Liver (tissue), 9 donors: Measurements from ENCODE around the gene PKD1. TPM values are rescaled to one million over a fixed set of nuclear protein-coding genes. Genes with fewer than 3 reads are reported as not detected.

Source experiments
- DNase-seq: peaks from one replicate; pipeline ENCODE4 v3.0.0-alpha.2; 2017; ENCODE audit warnings: low spot score
- H3K27ac ChIP-seq, 2 donors: one replicate each; pipeline ENCODE4 v1.7.0; 2013; ENCODE audit warnings: inconsistent platforms in 2 of 2, low read length in 2 of 2, control low read depth in 1 of 2, low read depth in 1 of 2, mild to moderate bottlenecking in 1 of 2
- H3K27me3 ChIP-seq, 4 donors: one replicate each; pipeline versions ENCODE4 v1.6.1 to v1.7.0; 2013; ENCODE audit warnings: low read length in 3 of 4, inconsistent platforms in 1 of 4, mild to moderate bottlenecking in 1 of 4, moderate library complexity in 1 of 4; ENCODE audit not compliant: control insufficient read depth in 4 of 4, insufficient read depth in 4 of 4
- H3K36me3 ChIP-seq, 4 donors: one replicate each; pipeline versions ENCODE4 v1.6.1 to v1.7.0; 2013; ENCODE audit warnings: low read length in 3 of 4, mild to moderate bottlenecking in 3 of 4, low read depth in 1 of 4, moderate library complexity in 1 of 4; ENCODE audit not compliant: control insufficient read depth in 4 of 4, insufficient read depth in 3 of 4
- H3K4me1 ChIP-seq, 4 donors: one replicate each; pipeline versions ENCODE4 v1.6.1 to v1.7.0; 2013; ENCODE audit warnings: low read length in 3 of 4, mild to moderate bottlenecking in 3 of 4, moderate library complexity in 1 of 4; ENCODE audit not compliant: control insufficient read depth in 4 of 4, insufficient read depth in 4 of 4
- H3K4me3 ChIP-seq, 3 donors: one replicate each; pipeline versions ENCODE4 v1.6.1 to v1.7.0; 2013; ENCODE audit warnings: low read length in 3 of 3, control low read depth in 1 of 3, low read depth in 1 of 3, mild to moderate bottlenecking in 1 of 3
- H3K9ac ChIP-seq, 2 donors: one replicate each; pipeline ENCODE4 v1.7.0; 2013; ENCODE audit warnings: low read length in 2 of 2, mild to moderate bottlenecking in 2 of 2, moderate library complexity in 2 of 2, control low read depth in 1 of 2, low read depth in 1 of 2
- H3K9me3 ChIP-seq, 4 donors: one replicate each; pipeline versions ENCODE4 v1.6.1 to v1.7.0; 2013; ENCODE audit warnings: low read length in 3 of 4; ENCODE audit not compliant: control insufficient read depth in 4 of 4
- CTCF ChIP-seq: fragments of 150-350 bp; IDR thresholded peaks from 2 replicates; pipeline ENCODE4 v1.5.1; 2017; ENCODE audit warnings: improper control_type of control experiment, low read depth, low read length; ENCODE audit not compliant: missing input control
- EGR1 ChIP-seq, 2 donors: IDR thresholded peaks; 2 replicates each; pipeline ENCODE4 v1.6.1; 2016 to 2018; ENCODE audit warnings: antibody characterized with exemption in 2 of 2, low read depth in 2 of 2
- FOXA1 ChIP-seq: IDR thresholded peaks from 2 replicates; pipeline ENCODE4 v1.6.1; 2016; ENCODE audit warnings: antibody characterized with exemption
- FOXA2 ChIP-seq: IDR thresholded peaks from 2 replicates; pipeline ENCODE4 v1.6.1; 2016; ENCODE audit warnings: antibody characterized with exemption
- HNF4A ChIP-seq, 2 donors: conservative IDR thresholded peaks; 2 replicates each; pipeline ENCODE4 v1.6.1; 2016; ENCODE audit warnings: antibody characterized with exemption in 2 of 2, mild to moderate bottlenecking in 2 of 2
- JUND ChIP-seq, 2 donors: IDR thresholded peaks; 2 replicates each; pipeline ENCODE4 v1.6.1; 2016; ENCODE audit warnings: antibody characterized with exemption in 2 of 2
- NR2F2 ChIP-seq: IDR thresholded peaks from 2 replicates; pipeline ENCODE4 v1.6.1; 2016; ENCODE audit warnings: antibody characterized with exemption
- RAD21 ChIP-seq, 2 donors: IDR thresholded peaks; 2 replicates each; pipeline ENCODE4 v1.6.1; 2016; ENCODE audit warnings: antibody characterized with exemption in 2 of 2, mild to moderate bottlenecking in 2 of 2
- RXRA ChIP-seq, 2 donors: IDR thresholded peaks; 2 replicates each; pipeline ENCODE4 v1.6.1; 2017 to 2018; ENCODE audit warnings: antibody characterized with exemption in 2 of 2, mild to moderate bottlenecking in 1 of 2
- SP1 ChIP-seq: IDR thresholded peaks from 2 replicates; pipeline ENCODE4 v1.6.1; 2018; ENCODE audit warnings: antibody characterized with exemption, mild to moderate bottlenecking
- TAF1 ChIP-seq: conservative IDR thresholded peaks from 2 replicates; pipeline ENCODE4 v1.6.1; 2016; ENCODE audit warnings: antibody characterized with exemption, mild to moderate bottlenecking
- YY1 ChIP-seq: IDR thresholded peaks from 2 replicates; pipeline ENCODE4 v1.6.1; 2016; ENCODE audit warnings: antibody characterized with exemption, mild to moderate bottlenecking
- ZBTB33 ChIP-seq: IDR thresholded peaks from 2 replicates; pipeline ENCODE4 v1.6.1; 2016; ENCODE audit warnings: antibody characterized with exemption
- WGBS: extraction: QIAGEN DNeasy Blood & Tissue Kit; methylation state at CpG from one replicate; pipeline ENCODE4 v1.1.7; 2013; 5-methylcytosine and 5-hydroxymethylcytosine counted together
- polyA plus RNA-seq, 2 donors: library from polyadenylated mRNA; stranded (reverse) in 1 of 2; unstranded in 1 of 2; fragments of 200-250 nt in 1 of 2; fragments of >200 nt in 1 of 2; fragmentation: Nextera tagmentation in 1 of 2; extraction: Ambion mirVana in 1 of 2; gene quantifications; one replicate each; pipeline versions ENCODE4 v1.2.1 to v1.2.3, GENCODE V29; 2013 to 2015
- total RNA-seq, 2 donors: library from RNA; depleted of rRNA; stranded (reverse); fragments of >200 nt; gene quantifications; one replicate each; pipeline ENCODE4 v1.2.3, GENCODE V29; 2014
- TF ChIP-seq, protein P1 (sequence below): IDR thresholded peaks from 2 replicates; pipeline ENCODE4 v1.6.1; 2016; ENCODE audit warnings: antibody characterized with exemption
- TF ChIP-seq, protein P2 (sequence below): IDR thresholded peaks from 2 replicates; pipeline ENCODE4 v1.6.1; 2016; ENCODE audit warnings: antibody characterized with exemption, mild to moderate bottlenecking
- TF ChIP-seq, protein P3 (sequence below): IDR thresholded peaks from 2 replicates; pipeline ENCODE4 v1.6.1; 2016; ENCODE audit warnings: antibody characterized with exemption
- donor health status: healthy.
- donor health status: healthy.
- donor health status: healthy.
- donor health status: healthy.
- donor health status: healthy.

Gene PKD1
- total and polyA plus RNA-seq, 4 donors = 8.0 to 58.4 (median 25.6) TPM

DNA sequence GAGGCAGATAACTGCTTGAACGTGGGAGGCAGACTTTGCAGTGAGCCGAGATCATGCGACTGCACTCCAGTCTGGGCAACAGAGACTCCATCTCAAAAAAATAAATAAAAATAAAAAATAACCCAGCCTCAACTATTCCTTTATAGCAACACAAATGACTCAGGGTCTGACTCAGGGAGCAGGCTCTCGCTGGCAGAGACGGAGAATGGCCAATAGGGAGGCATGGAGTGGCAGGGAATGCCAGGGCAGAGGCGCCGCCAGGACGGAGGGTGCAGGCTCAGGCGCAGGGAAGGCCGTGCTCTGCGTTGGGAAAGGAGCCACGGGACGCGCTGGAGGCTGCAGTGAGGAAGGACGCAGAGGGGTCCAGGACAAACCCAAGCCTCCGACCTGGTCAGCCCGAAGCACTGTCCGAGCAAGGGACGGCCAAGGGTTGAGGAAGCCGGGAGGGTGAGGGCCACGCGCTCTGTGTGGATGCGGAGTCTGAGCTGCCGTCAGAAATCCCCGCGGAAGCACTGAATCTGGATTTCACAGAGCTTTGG, 40.3 kb downstream of the PKD1 start:
- H3K9ac ChIP-seq = no peak overlapping the region
- peaks cover 0 to 16% (median 8%) of the 10 kb centered on the region in 4 donors for H3K4me1 ChIP-seq
- no peak overlapping the region for H3K27ac ChIP-seq
- 98% methylated on average over 26 of the region's 26 CpGs for WGBS
- no peak for DNase-seq
- no peak overlapping the region for H3K4me3 ChIP-seq
- H3K36me3 ChIP-seq = peaks cover 4 to 40% (median 17%) of the 10 kb centered on the region in 4 donors
- H3K27me3 ChIP-seq = no peaks in the 10 kb centered on the region
- H3K9me3 ChIP-seq = no peaks in the 10 kb centered on the region
- TF ChIP-seq JUND (IDR thresholded peaks at IDR 0.05) = no peak
- no peak for TF ChIP-seq NR2F2
- no peak for TF ChIP-seq ZBTB33
- TF ChIP-seq FOXA2 = no peak
- no peak for TF ChIP-seq FOXA1
- TF ChIP-seq RAD21 (IDR thresholded peaks at IDR 0.05) = no peak
- TF ChIP-seq EGR1 (IDR thresholded peaks at IDR 0.05; ENCODE audit: low read depth in 2 of 2) = no peak
- TF ChIP-seq, protein P1, sequence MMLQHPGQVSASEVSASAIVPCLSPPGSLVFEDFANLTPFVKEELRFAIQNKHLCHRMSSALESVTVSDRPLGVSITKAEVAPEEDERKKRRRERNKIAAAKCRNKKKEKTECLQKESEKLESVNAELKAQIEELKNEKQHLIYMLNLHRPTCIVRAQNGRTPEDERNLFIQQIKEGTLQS = no peak

GRCh38 chr16:2093793-2094192, 41.9 kb downstream of the PKD1 start:
- Histone ChIP-seq H3K27ac (no peak overlapping the region), H3K9ac (no peak overlapping the region), H3K4me1 (peaks cover 15 to 32% (median 20%) of the 10 kb centered on the region in 4 donors), H3K36me3 (peaks cover 4 to 36% (median 17%) of the 10 kb centered on the region in 4 donors), H3K4me3 (no peak overlapping the region), H3K27me3 (no peaks in the 10 kb centered on the region), H3K9me3 (no peaks in the 10 kb centered on the region)
- no peak for TF ChIP-seq YY1
- TF ChIP-seq, protein P1 = no peak
- TF ChIP-seq RXRA (IDR thresholded peaks at IDR 0.05) = no peak
- TF ChIP-seq FOXA2 = no peak
- no peak for TF ChIP-seq RAD21 (IDR thresholded peaks at IDR 0.05)
- TF ChIP-seq, protein P2, sequence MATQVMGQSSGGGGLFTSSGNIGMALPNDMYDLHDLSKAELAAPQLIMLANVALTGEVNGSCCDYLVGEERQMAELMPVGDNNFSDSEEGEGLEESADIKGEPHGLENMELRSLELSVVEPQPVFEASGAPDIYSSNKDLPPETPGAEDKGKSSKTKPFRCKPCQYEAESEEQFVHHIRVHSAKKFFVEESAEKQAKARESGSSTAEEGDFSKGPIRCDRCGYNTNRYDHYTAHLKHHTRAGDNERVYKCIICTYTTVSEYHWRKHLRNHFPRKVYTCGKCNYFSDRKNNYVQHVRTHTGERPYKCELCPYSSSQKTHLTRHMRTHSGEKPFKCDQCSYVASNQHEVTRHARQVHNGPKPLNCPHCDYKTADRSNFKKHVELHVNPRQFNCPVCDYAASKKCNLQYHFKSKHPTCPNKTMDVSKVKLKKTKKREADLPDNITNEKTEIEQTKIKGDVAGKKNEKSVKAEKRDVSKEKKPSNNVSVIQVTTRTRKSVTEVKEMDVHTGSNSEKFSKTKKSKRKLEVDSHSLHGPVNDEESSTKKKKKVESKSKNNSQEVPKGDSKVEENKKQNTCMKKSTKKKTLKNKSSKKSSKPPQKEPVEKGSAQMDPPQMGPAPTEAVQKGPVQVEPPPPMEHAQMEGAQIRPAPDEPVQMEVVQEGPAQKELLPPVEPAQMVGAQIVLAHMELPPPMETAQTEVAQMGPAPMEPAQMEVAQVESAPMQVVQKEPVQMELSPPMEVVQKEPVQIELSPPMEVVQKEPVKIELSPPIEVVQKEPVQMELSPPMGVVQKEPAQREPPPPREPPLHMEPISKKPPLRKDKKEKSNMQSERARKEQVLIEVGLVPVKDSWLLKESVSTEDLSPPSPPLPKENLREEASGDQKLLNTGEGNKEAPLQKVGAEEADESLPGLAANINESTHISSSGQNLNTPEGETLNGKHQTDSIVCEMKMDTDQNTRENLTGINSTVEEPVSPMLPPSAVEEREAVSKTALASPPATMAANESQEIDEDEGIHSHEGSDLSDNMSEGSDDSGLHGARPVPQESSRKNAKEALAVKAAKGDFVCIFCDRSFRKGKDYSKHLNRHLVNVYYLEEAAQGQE = no peak
- no peak for TF ChIP-seq JUND (IDR thresholded peaks at IDR 0.05)
- no peak for TF ChIP-seq CTCF
- TF ChIP-seq HNF4A (conservative IDR thresholded peaks at IDR 0.05) = no peak
- no peak for TF ChIP-seq SP1
- TF ChIP-seq, protein P3, sequence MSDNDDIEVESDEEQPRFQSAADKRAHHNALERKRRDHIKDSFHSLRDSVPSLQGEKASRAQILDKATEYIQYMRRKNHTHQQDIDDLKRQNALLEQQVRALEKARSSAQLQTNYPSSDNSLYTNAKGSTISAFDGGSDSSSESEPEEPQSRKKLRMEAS = no peak
- TF ChIP-seq TAF1 = no peak
- no peak for TF ChIP-seq EGR1 (IDR thresholded peaks at IDR 0.05; ENCODE audit: low read depth in 2 of 2)
- WGBS = 95% methylated on average over 15 of the region's 15 CpGs
- DNase-seq = no peak
